HG02852 (cell line): ENCODE results near the gene TERT.
"Not testable (repeated sequence)": the region's sequence is repeated elsewhere in the genome, so short reads cannot be mapped to it uniquely, and the experiment has no call there.

Source experiments
- ATAC-seq: cut with Tn5 transposase; IDR thresholded peaks from one replicate; pipeline ENCODE4 v1.9.1; 2021; ENCODE audit warnings: mild to moderate bottlenecking, moderate library complexity; ENCODE audit not compliant: unreplicated experiment

Gene TERT

GRCh38 chr5:1294835-1295649 is at the start of gene TERT:
Gene TERT, minus strand, starts transcription at chr5:1295068. Its CDS starts 79 bp downstream, at chr5:1294989.
- no peak for ATAC-seq

GRCh38 chr5:1343931-1344901 is 49.3 kb upstream of the TERT start:
- ATAC-seq, result peak; percentile 27

- no peak for ATAC-seq
These were observed 48.5 kb upstream of the TERT start for GRCh38 chr5:1343315-1343751.

- ATAC-seq, result not testable (repeated sequence)
These were observed 47.8 kb upstream of the TERT start for GRCh38 chr5:1342711-1343110.

GRCh38 chr5:1342268-1342667 is 47.4 kb upstream of the TERT start:
- ATAC-seq, result no peak

GRCh38 chr5:1341863-1342262 is 47.0 kb upstream of the TERT start:
- ATAC-seq, result no peak

GRCh38 chr5:1339818-1340210 is 44.9 kb upstream of the TERT start:
- ATAC-seq, result not testable (repeated sequence)

GRCh38 chr5:1339139-1339817 is 44.4 kb upstream of the TERT start:
- ATAC-seq, result not testable (repeated sequence)

GRCh38 chr5:1338506-1339070 is 43.7 kb upstream of the TERT start:
- ATAC-seq, result no peak

GRCh38 chr5:1338196-1338490 is 43.3 kb upstream of the TERT start:
- no peak for ATAC-seq

- ATAC-seq, result no peak
These were observed 42.8 kb upstream of the TERT start for GRCh38 chr5:1337489-1338195.

GRCh38 chr5:1336749-1337488 is 42.1 kb upstream of the TERT start:
- ATAC-seq, result no peak

- no peak for ATAC-seq
These were observed 41.3 kb upstream of the TERT start for GRCh38 chr5:1336106-1336561.

- no peak for ATAC-seq
These were observed 40.8 kb upstream of the TERT start for GRCh38 chr5:1335540-1336095.

GRCh38 chr5:1334831-1335539 is 40.1 kb upstream of the TERT start:
- ATAC-seq, result no peak

GRCh38 chr5:1333986-1334385 is 39.1 kb upstream of the TERT start:
- ATAC-seq, result no peak

GRCh38 chr5:1333286-1333685 is 38.4 kb upstream of the TERT start:
- not testable (repeated sequence) for ATAC-seq

GRCh38 chr5:1332461-1333001 is 37.7 kb upstream of the TERT start:
- no peak for ATAC-seq
